Peyer's patch (tissue), 4 donors: ENCODE measurements around the gene SP140. TPM values are rescaled to one million over a fixed set of nuclear protein-coding genes. Genes with fewer than 3 reads are reported as not detected.
"Not testable (repeated sequence)": the region's sequence is repeated elsewhere in the genome, so short reads cannot be mapped to it uniquely, and the experiment has no call there.

Experiments used
- DNase-seq, 3 donors: peaks; one replicate each; pipeline ENCODE4 v3.0.0-alpha.2; 2017 to 2019
- H3K27ac ChIP-seq, 4 donors: fragments of 200-600 bp; sonication (generic); one replicate each; pipeline ENCODE4 v1.5.1; 2016 to 2019
- H3K27me3 ChIP-seq, 2 donors: fragments of 200-600 bp; sonication (generic); one replicate each; pipeline ENCODE4 v1.5.1; 2019
- H3K36me3 ChIP-seq, 3 donors: fragments of 200-600 bp; sonication (generic); one replicate each; pipeline ENCODE4 v1.5.1; 2016 to 2019
- H3K4me1 ChIP-seq, 4 donors: fragments of 200-600 bp; sonication (generic); one replicate each; pipeline ENCODE4 v1.5.1; 2016 to 2019
- H3K4me3 ChIP-seq, 4 donors: fragments of 200-600 bp; sonication (generic); 1 replicate in 3 of 4; 2 replicates in 1 of 4; pipeline ENCODE4 v1.5.1; 2016 to 2019; ENCODE audit warnings: mild to moderate bottlenecking in 1 of 4
- H3K9me3 ChIP-seq, 4 donors: fragments of 200-600 bp; sonication (generic); one replicate each; pipeline ENCODE4 v1.5.1; 2016 to 2019; ENCODE audit warnings: mild to moderate bottlenecking in 1 of 4
- POLR2A ChIP-seq, 2 donors: fragments of 450-650 bp; IDR thresholded peaks; one replicate each; pipeline ENCODE4 v1.5.1; 2017; ENCODE audit warnings: antibody characterized with exemption in 2 of 2, mild to moderate bottlenecking in 2 of 2, moderate library complexity in 2 of 2
- total RNA-seq, 4 donors: library from RNA; depleted of rRNA; stranded (reverse); fragments of >200 nt; gene quantifications; one replicate each; pipeline ENCODE4 v1.1.0, GENCODE V29; 2016
- TF ChIP-seq, protein P1 (sequence below), 6 experiments: fragments of 450-650 bp in 4 of 6; fragments of 200-600 bp in 2 of 6; sonication (generic) in 1 of 6; IDR thresholded peaks; one replicate each; pipeline ENCODE4 v1.5.1; 2017 to 2019; ENCODE audit warnings: antibody characterized with exemption in 6 of 6, mild to moderate bottlenecking in 3 of 6, moderate library complexity in 1 of 6

SP140 gene
- total RNA-seq, 4 donors from 2014 or later: 3.0 to 99.9 (median 9.4) TPM

DNA sequence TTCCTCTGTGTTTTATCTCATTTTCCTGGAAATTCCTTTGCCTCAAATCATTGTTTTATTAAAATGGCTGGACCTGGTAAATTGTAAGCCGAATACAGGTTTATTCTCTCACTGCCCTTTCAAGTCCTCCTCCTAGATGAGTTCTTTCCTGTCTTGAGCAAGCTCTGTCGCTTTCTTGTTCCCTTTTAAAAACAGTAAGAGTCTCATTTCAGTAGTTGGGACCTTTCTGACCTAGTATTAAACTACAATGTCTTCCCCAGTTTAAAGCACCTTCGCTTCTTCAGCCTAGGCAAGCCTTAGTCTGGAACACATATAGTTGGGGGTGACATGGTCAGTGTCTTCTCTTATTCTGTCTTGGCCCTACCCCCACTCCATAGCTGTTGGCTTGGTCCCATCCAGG is 60.5 kb downstream of the SP140 start:
- no peaks in the 10 kb centered on the region for H3K4me1 ChIP-seq
- no peak for DNase-seq
- no peak overlapping the region for H3K27ac ChIP-seq
- TF ChIP-seq, protein P1, sequence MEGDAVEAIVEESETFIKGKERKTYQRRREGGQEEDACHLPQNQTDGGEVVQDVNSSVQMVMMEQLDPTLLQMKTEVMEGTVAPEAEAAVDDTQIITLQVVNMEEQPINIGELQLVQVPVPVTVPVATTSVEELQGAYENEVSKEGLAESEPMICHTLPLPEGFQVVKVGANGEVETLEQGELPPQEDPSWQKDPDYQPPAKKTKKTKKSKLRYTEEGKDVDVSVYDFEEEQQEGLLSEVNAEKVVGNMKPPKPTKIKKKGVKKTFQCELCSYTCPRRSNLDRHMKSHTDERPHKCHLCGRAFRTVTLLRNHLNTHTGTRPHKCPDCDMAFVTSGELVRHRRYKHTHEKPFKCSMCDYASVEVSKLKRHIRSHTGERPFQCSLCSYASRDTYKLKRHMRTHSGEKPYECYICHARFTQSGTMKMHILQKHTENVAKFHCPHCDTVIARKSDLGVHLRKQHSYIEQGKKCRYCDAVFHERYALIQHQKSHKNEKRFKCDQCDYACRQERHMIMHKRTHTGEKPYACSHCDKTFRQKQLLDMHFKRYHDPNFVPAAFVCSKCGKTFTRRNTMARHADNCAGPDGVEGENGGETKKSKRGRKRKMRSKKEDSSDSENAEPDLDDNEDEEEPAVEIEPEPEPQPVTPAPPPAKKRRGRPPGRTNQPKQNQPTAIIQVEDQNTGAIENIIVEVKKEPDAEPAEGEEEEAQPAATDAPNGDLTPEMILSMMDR (IDR thresholded peaks at IDR 0.05): no peak
- TF ChIP-seq POLR2A (IDR thresholded peaks at IDR 0.05): no peak
- no peak overlapping the region for H3K4me3 ChIP-seq
- peaks cover 0 to 3% (median 0%) of the 10 kb centered on the region in 4 donors for H3K9me3 ChIP-seq
- no peaks in the 10 kb centered on the region for H3K27me3 ChIP-seq
- no peaks in the 10 kb centered on the region for H3K36me3 ChIP-seq

DNA sequence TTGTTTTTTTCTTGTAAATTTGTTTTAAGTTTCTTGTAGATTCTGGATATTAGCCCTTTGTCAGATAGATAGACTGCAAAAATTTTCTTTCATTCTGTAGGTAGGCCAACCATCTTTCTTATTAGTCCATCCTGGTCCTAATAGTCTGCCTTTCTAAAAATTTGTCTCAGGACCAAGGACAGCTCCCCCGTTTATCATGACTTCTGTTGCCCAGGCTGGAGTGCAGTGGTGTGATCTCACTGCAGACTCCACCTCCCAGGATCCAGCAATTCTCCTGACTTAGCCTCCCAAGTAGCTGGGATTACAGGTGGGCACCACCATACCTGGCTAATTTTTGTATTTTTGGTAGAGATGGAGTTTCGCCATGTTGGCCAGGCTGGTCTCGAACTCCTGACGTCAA is 63.8 kb downstream of the SP140 start:
- H3K27ac ChIP-seq, H3K27me3 ChIP-seq, H3K4me3 ChIP-seq, H3K36me3 ChIP-seq, H3K9me3 ChIP-seq, DNase-seq, H3K4me1 ChIP-seq: not testable (repeated sequence)

DNA sequence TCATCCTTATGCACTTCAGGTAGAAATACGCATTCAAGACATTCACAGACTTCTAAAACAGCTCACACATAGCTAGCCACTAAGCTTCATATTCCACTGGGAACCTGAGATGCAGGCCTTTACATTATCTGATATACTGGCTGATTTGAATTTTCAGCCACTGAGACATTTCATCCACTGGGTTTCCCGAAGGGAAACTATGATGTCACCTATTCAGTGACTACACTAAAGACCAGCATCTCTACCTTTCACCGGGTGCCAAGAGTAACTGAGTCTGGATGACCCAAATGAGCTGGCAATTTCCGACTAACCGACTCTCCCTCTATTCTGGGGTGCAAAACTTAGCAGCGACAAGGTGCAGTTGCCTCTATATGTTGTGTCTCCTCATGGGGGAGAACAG is 69.7 kb downstream of the SP140 start:
- TF ChIP-seq POLR2A (IDR thresholded peaks at IDR 0.05): no peak
- TF ChIP-seq, protein P1 (IDR thresholded peaks at IDR 0.05): no peak
- Histone ChIP-seq H3K4me1 (no peaks in the 10 kb centered on the region), H3K27ac (no peak overlapping the region), H3K9me3 (no peaks in the 10 kb centered on the region), H3K4me3 (no peak overlapping the region), H3K27me3 (no peaks in the 10 kb centered on the region), H3K36me3 (no peaks in the 10 kb centered on the region)
- DNase-seq: no peak

DNA sequence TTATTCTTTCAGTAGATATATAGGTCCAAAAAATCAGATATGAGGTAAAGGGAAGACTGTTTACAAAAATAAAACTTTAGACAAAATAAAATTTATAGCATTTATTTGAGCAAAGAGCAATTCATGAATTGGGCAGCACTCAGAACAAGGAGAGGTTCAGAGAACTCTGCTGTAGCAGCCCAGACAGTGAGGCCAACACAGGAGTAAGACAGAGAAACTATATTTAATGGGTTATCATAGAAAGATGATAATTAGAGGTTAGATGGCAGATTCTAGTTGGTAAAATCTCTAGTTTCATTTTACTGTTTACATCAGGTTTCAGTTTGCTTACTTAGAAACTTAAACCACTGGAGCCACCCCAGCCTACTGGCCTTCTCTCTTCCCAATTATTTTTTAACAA is 71.4 kb downstream of the SP140 start:
- no peak for TF ChIP-seq POLR2A (IDR thresholded peaks at IDR 0.05)
- TF ChIP-seq, protein P1 (IDR thresholded peaks at IDR 0.05): no peak
- Histone ChIP-seq H3K27ac (no peak overlapping the region), H3K4me3 (no peak overlapping the region), H3K9me3 (no peaks in the 10 kb centered on the region), H3K27me3 (no peaks in the 10 kb centered on the region), H3K4me1 (no peaks in the 10 kb centered on the region), H3K36me3 (no peaks in the 10 kb centered on the region)
- no peak for DNase-seq

DNA sequence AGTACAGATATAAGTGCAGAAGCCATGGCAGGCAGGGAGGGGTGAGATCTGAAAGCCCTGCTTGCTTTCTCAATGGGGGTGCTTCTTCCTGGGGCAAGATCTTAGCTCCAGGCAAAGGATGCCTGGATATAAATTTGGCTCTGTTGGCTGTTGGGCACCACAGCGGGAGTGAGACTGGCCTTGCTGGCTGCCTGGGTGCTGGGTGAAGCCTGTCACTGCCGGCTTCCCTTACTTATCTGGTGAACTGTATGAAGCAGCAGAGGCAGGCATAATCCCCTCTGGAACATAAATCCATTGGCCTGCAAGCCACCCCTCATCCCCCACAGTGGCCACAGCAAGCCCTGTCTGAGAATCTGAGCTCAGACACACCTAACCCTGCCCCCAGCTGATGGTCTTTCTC is 74.1 kb downstream of the SP140 start:
- H3K27ac ChIP-seq: no peak overlapping the region
- no peak for DNase-seq
- no peaks in the 10 kb centered on the region for H3K4me1 ChIP-seq
- no peaks in the 10 kb centered on the region for H3K9me3 ChIP-seq
- H3K4me3 ChIP-seq: no peak overlapping the region
- no peak for TF ChIP-seq POLR2A (IDR thresholded peaks at IDR 0.05)
- TF ChIP-seq, protein P1 (IDR thresholded peaks at IDR 0.05): no peak
- no peaks in the 10 kb centered on the region for H3K36me3 ChIP-seq
- H3K27me3 ChIP-seq: no peaks in the 10 kb centered on the region

DNA sequence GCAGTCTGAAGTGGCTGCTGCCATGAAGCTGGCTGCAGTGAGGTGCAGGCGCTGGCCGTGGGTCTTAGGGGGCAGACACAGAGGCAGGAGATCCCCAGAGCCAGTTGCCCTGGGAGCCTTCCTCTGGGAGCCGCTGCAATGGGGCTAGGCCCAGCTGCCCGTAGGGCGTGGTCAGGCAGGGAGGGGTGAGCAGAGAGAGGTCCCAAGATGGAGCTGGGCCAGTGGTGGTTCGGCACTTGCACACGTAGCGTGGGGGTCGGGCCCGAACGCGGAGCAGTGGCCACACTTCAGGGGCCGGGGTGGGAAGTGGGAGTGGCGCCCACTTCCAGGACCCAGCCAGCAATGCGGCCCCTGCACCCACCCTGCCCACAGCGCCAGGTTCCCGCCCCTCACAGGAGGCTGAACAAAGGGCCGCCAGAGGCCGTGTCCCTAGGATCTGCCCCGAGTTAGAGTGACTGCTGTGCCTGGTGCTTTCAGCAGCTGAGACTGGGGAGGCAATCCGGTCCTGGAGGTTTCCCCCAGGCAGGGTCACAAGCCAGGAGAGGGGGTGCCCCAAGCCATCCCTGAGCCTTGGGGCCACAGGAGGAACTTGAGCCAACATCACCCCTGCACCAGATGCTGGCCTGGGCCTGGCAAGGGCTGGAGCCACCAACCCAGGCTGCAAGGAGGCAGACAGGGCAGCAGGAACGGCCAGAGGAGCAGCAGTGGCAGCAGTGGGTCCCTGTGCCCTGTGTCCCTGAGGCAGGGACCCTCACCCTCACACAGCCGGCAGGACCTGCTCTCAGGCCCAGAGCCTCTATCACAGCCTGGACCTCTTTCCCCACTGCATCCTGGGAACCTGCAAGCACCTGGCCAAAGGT is 80.1 kb downstream of the SP140 start:
- H3K36me3 ChIP-seq: no peaks in the 10 kb centered on the region
- TF ChIP-seq, protein P1 (IDR thresholded peaks at IDR 0.05): no peak
- no peak for TF ChIP-seq POLR2A (IDR thresholded peaks at IDR 0.05)
- no peak overlapping the region for H3K4me3 ChIP-seq
- no peaks in the 10 kb centered on the region for H3K27me3 ChIP-seq
- H3K27ac ChIP-seq: no peak overlapping the region
- no peaks in the 10 kb centered on the region for H3K4me1 ChIP-seq
- no peak for DNase-seq
- H3K9me3 ChIP-seq: no peaks in the 10 kb centered on the region
